Vagina (tissue), 2 donors: ENCODE measurements around the gene CAMK2A. TPM values are rescaled to one million over a fixed set of nuclear protein-coding genes. Genes with fewer than 3 reads are reported as not detected.
A peak's percentile ranks its signal among the peaks of the same experiment; 100 is the strongest.

Experiments
- DNase-seq, 2 donors: peaks; one replicate each; pipeline ENCODE4 v3.0.0-alpha.2; 2017; ENCODE audit errors: extremely low spot score in 2 of 2
- H3K27ac ChIP-seq: fragments of 200-600 bp; sonication (generic); one replicate; pipeline ENCODE4 v1.5.1; 2019
- H3K27me3 ChIP-seq: fragments of 200-600 bp; sonication (generic); one replicate; pipeline ENCODE4 v1.5.1; 2019
- H3K36me3 ChIP-seq, 2 donors: fragments of 200-600 bp; sonication (generic); one replicate each; pipeline ENCODE4 v1.5.1; 2017 to 2019
- H3K4me1 ChIP-seq: fragments of 200-600 bp; sonication (generic); one replicate; pipeline ENCODE4 v1.5.1; 2019
- H3K4me3 ChIP-seq, 2 donors: fragments of 200-600 bp; sonication (generic); 1 replicate in 1 of 2; 2 replicates in 1 of 2; pipeline ENCODE4 v1.5.1; 2016 to 2019
- H3K9me3 ChIP-seq: fragments of 200-600 bp; sonication (generic); one replicate; pipeline ENCODE4 v1.5.1; 2019
- POLR2A ChIP-seq, 2 donors: fragments of 450-650 bp; IDR thresholded peaks; one replicate each; pipeline ENCODE4 v1.6.1; 2017; ENCODE audit warnings: antibody characterized with exemption in 2 of 2, mild to moderate bottlenecking in 2 of 2, moderate library complexity in 2 of 2
- POLR2AphosphoS5 ChIP-seq, 2 donors: sonication (generic); formaldehyde crosslinking; IDR thresholded peaks; one replicate each; pipeline ENCODE4 v1.9.0; 2017; ENCODE audit warnings: antibody characterized with exemption in 2 of 2, mild to moderate bottlenecking in 2 of 2, low read depth in 1 of 2; ENCODE audit not compliant: insufficient read depth in 1 of 2
- intact Hi-C: fragments of 100-400 bp; cut with DNase I; formaldehyde crosslinking; loops from one replicate; pipeline ENCODE4 v1.15.1; 2023
- total RNA-seq: library from RNA; depleted of rRNA; stranded (reverse); fragments of >200 nt; gene quantifications from one replicate; pipeline ENCODE4 v1.2.3, GENCODE V29; 2016
- TF ChIP-seq, protein P1 (sequence below), 3 experiments: fragments of 450-650 bp in 2 of 3; fragments of 200-600 bp in 1 of 3; sonication (generic) in 1 of 3; IDR thresholded peaks; one replicate each; pipeline ENCODE4 v1.5.1; 2017 to 2019; ENCODE audit warnings: antibody characterized with exemption in 3 of 3, mild to moderate bottlenecking in 2 of 3, moderate library complexity in 2 of 3

The CAMK2A gene
- total RNA-seq, 1 donor from 2014 or later = 0.49 TPM

DNA sequence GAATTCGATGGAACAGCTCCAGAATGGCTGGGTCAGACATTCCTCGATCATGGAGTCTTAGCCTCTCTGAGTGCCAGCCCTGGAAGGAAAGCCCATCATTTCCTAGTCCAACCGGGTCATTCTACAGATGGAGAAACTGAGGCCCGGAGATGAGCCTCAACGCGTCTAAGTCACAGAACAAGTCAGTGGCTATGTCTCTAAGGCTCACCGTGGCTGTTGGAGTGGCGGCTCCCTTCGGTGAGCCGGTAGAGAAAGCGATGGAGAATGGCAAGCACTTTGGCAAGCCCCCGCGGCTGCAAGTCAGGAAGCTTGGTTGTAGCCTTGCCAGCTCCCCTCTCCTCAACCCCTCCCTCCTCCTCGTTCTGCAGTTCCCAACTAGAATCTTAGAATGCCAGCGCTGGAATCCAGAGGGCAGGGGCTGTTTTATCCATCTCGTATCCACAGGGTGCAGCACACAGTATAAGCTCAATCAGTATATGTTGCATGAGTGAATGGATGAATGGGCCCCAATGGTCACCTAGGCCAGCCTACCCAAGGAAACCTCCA is 13.6 kb upstream of the CAMK2A start:
- H3K27ac ChIP-seq = peak overlapping the region; percentile 87
- H3K4me1 ChIP-seq = peaks cover 71% of the 10 kb centered on the region

GRCh38 chr5:150302301-150303069 is 12.9 kb upstream of the CAMK2A start, which contains the start of gene ARSI:
Gene ARSI (minus strand): TSS chr5:150302905. CDS start chr5:150302373, 532 bp downstream.
- no peak for DNase-seq
- no peaks in the 10 kb centered on the region for H3K36me3 ChIP-seq
- H3K27ac ChIP-seq = peak within 1 kb of the TSS; percentile 87
- TF ChIP-seq POLR2AphosphoS5 (IDR thresholded peaks at IDR 0.05; ENCODE audit: insufficient read depth in 1 of 2, low read depth in 1 of 2) = peak in 1 of 2 donors; percentile 75
- TF ChIP-seq, protein P1, sequence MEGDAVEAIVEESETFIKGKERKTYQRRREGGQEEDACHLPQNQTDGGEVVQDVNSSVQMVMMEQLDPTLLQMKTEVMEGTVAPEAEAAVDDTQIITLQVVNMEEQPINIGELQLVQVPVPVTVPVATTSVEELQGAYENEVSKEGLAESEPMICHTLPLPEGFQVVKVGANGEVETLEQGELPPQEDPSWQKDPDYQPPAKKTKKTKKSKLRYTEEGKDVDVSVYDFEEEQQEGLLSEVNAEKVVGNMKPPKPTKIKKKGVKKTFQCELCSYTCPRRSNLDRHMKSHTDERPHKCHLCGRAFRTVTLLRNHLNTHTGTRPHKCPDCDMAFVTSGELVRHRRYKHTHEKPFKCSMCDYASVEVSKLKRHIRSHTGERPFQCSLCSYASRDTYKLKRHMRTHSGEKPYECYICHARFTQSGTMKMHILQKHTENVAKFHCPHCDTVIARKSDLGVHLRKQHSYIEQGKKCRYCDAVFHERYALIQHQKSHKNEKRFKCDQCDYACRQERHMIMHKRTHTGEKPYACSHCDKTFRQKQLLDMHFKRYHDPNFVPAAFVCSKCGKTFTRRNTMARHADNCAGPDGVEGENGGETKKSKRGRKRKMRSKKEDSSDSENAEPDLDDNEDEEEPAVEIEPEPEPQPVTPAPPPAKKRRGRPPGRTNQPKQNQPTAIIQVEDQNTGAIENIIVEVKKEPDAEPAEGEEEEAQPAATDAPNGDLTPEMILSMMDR (IDR thresholded peaks at IDR 0.05) = peak in 1 of 3 experiments; percentile 27
- TF ChIP-seq POLR2A (IDR thresholded peaks at IDR 0.05) = no peak
- H3K4me3 ChIP-seq = peak within 1 kb of the TSS; percentile 37 to 46
- intact Hi-C loops = no loop called here
- no peaks in the 10 kb centered on the region for H3K9me3 ChIP-seq
- H3K4me1 ChIP-seq = peaks cover 74% of the 10 kb centered on the region
- H3K27me3 ChIP-seq = no peaks in the 10 kb centered on the region

More for the DNA sequence above, 13.6 kb upstream of the CAMK2A start:
- Histone ChIP-seq H3K36me3 (no peaks in the 10 kb centered on the region), H3K4me3 (peak overlapping the region; percentile 37 to 46), H3K9me3 (no peaks in the 10 kb centered on the region), H3K27me3 (no peaks in the 10 kb centered on the region)
- no peak for TF ChIP-seq POLR2AphosphoS5 (IDR thresholded peaks at IDR 0.05; ENCODE audit: insufficient read depth in 1 of 2, low read depth in 1 of 2)
- TF ChIP-seq POLR2A (IDR thresholded peaks at IDR 0.05) = no peak
- TF ChIP-seq, protein P1 (IDR thresholded peaks at IDR 0.05) = no peak
- DNase-seq = no peak
- intact Hi-C loops = no loop called here

GRCh38 chr5:150301901-150302300 is 12.3 kb upstream of the CAMK2A start:
- Histone ChIP-seq H3K36me3 (no peaks in the 10 kb centered on the region), H3K27me3 (no peaks in the 10 kb centered on the region), H3K27ac (peak overlapping the region; percentile 87), H3K4me3 (peak overlapping the region; percentile 37 to 46), H3K4me1 (peaks cover 74% of the 10 kb centered on the region), H3K9me3 (no peaks in the 10 kb centered on the region)
- DNase-seq = no peak
- TF ChIP-seq POLR2A (IDR thresholded peaks at IDR 0.05) (no peak), POLR2AphosphoS5 (IDR thresholded peaks at IDR 0.05; ENCODE audit: insufficient read depth in 1 of 2, low read depth in 1 of 2) (no peak)
- TF ChIP-seq, protein P1 (IDR thresholded peaks at IDR 0.05) = no peak
- intact Hi-C loops = no loop called here

DNA sequence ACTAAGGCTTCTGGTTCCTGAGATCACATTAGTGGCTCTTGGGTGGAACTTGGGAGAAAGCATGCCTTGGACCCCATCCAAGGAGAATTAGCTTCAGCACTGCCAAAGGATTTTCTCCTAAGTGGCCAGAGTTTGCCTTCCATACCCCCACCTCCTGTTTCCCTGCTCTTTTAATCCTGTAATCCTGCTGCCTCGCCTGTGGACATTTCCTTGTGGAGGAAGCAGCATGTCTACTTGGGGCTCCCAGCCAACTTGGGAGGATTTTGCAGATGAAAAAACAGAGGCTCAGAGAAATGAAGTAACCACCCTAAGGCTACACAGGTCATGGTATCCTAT is 11.6 kb upstream of the CAMK2A start:
- DNase-seq = no peak
- Histone ChIP-seq H3K27ac (peak overlapping the region; percentile 87), H3K9me3 (no peaks in the 10 kb centered on the region), H3K27me3 (no peaks in the 10 kb centered on the region), H3K4me3 (no peak overlapping the region), H3K36me3 (no peaks in the 10 kb centered on the region), H3K4me1 (peaks cover 79% of the 10 kb centered on the region)
- intact Hi-C loops = no loop called here
- no peak for TF ChIP-seq POLR2A (IDR thresholded peaks at IDR 0.05)
- TF ChIP-seq, protein P1 (IDR thresholded peaks at IDR 0.05) = no peak
- no peak for TF ChIP-seq POLR2AphosphoS5 (IDR thresholded peaks at IDR 0.05; ENCODE audit: insufficient read depth in 1 of 2, low read depth in 1 of 2)
